Activated naive CD4-positive, alpha-beta T cell treated with Interleukin-2 at 50 U/mL for 16 hours (primary cell): Measurements from ENCODE around the gene SLC13A2.

Experiments
- DNase-seq: peaks from one replicate; pipeline ENCODE4 v3.0.0-alpha.2; 2020

SLC13A2 gene

GRCh38 chr17:28494445-28495188, 21.2 kb downstream of the SLC13A2 start:
- peak; percentile 79 for DNase-seq

GRCh38 chr17:28495635-28496034, 22.2 kb downstream of the SLC13A2 start:
- no peak for DNase-seq

GRCh38 chr17:28497931-28498330, 24.5 kb downstream of the SLC13A2 start:
- no peak for DNase-seq

GRCh38 chr17:28498652-28499363, 25.4 kb downstream of the SLC13A2 start:
- DNase-seq: no peak

- no peak for DNase-seq
Measured at GRCh38 chr17:28499364-28499664, 25.9 kb downstream of the SLC13A2 start.

GRCh38 chr17:28499684-28500357, 26.4 kb downstream of the SLC13A2 start:
- no peak for DNase-seq

- DNase-seq: no peak
Measured at GRCh38 chr17:28500712-28501379, 27.4 kb downstream of the SLC13A2 start.

- no peak for DNase-seq
Measured at GRCh38 chr17:28501421-28502284, 28.2 kb downstream of the SLC13A2 start.

GRCh38 chr17:28503420-28503819, 30.0 kb downstream of the SLC13A2 start:
- no peak for DNase-seq

GRCh38 chr17:28505986-28506665, 32.7 kb downstream of the SLC13A2 start, which contains the start of gene FOXN1:
Gene FOXN1 (plus strand): TSS chr17:28506348. CDS start chr17:28523970, 17,622 bp downstream.
- no peak for DNase-seq

- DNase-seq: no peak
Measured at GRCh38 chr17:28506763-28507487, 33.5 kb downstream of the SLC13A2 start.

- no peak for DNase-seq
Measured at GRCh38 chr17:28507567-28508203, 34.2 kb downstream of the SLC13A2 start.

GRCh38 chr17:28508211-28508724, 34.8 kb downstream of the SLC13A2 start:
- no peak for DNase-seq

- DNase-seq: no peak
Measured at GRCh38 chr17:28509789-28510188, 36.3 kb downstream of the SLC13A2 start.

GRCh38 chr17:28511858-28512461, 38.5 kb downstream of the SLC13A2 start:
- no peak for DNase-seq

GRCh38 chr17:28513476-28513875, 40.0 kb downstream of the SLC13A2 start:
- no peak for DNase-seq

GRCh38 chr17:28514561-28515002, 41.1 kb downstream of the SLC13A2 start:
- DNase-seq: no peak

- DNase-seq: no peak
Measured at GRCh38 chr17:28515518-28515917, 42.1 kb downstream of the SLC13A2 start.

GRCh38 chr17:28518132-28518531, 44.7 kb downstream of the SLC13A2 start:
- no peak for DNase-seq

GRCh38 chr17:28518578-28518977, 45.1 kb downstream of the SLC13A2 start:
- no peak for DNase-seq
